Measurements from ENCODE around the gene XYLT2. TPM values are rescaled to one million over a fixed set of nuclear protein-coding genes. Genes with fewer than 3 reads are reported as not detected.

The XYLT2 gene
- total RNA-seq, 1 donor from 2014 or later = 19.5 TPM

DNA sequence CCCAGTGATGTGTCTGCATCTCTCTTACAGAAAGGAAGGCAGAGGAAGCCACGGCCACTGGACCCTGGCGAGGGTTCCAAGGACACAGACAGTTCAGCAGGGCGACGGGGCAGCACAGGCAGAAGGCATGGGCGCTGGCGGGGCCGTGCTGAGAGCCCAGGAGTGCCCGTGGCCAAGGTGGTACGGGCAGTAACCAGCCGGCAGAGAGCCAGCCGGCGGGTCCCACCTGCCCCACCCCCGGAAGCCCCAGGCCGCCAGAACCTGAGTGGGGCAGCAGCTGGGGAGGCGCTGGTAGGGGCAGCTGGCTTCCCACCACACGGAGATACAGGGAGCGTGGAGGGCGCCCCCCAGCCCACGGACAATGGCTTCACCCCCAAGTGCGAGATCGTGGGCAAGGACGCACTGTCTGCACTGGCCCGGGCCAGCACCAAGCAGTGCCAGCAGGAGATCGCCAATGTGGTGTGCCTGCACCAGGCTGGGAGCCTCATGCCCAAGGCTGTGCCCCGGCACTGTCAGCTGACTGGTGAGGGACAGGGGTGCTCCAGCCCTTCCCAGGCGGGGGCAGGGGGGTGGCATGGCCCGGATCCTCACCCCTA is 7.8 kb downstream of the XYLT2 start:
- FAIRE-seq (no peak), DNase-seq (ENCODE audit: low read depth) (no peak)
- H3K36me3 ChIP-seq (ENCODE audit: control insufficient read depth, insufficient read depth, low read length) = peaks cover 42% of the 10 kb centered on the region
- TF ChIP-seq, protein P1, sequence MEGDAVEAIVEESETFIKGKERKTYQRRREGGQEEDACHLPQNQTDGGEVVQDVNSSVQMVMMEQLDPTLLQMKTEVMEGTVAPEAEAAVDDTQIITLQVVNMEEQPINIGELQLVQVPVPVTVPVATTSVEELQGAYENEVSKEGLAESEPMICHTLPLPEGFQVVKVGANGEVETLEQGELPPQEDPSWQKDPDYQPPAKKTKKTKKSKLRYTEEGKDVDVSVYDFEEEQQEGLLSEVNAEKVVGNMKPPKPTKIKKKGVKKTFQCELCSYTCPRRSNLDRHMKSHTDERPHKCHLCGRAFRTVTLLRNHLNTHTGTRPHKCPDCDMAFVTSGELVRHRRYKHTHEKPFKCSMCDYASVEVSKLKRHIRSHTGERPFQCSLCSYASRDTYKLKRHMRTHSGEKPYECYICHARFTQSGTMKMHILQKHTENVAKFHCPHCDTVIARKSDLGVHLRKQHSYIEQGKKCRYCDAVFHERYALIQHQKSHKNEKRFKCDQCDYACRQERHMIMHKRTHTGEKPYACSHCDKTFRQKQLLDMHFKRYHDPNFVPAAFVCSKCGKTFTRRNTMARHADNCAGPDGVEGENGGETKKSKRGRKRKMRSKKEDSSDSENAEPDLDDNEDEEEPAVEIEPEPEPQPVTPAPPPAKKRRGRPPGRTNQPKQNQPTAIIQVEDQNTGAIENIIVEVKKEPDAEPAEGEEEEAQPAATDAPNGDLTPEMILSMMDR (IDR thresholded peaks at IDR 0.05; ENCODE audit: insufficient read depth, low read length, severe bottlenecking) = no peak
- no peaks in the 10 kb centered on the region for H3K27me3 ChIP-seq (ENCODE audit: control insufficient read depth, insufficient read depth, low read length)
- H3K4me3 ChIP-seq (ENCODE audit: low read depth, low read length) = no peak overlapping the region

DNA sequence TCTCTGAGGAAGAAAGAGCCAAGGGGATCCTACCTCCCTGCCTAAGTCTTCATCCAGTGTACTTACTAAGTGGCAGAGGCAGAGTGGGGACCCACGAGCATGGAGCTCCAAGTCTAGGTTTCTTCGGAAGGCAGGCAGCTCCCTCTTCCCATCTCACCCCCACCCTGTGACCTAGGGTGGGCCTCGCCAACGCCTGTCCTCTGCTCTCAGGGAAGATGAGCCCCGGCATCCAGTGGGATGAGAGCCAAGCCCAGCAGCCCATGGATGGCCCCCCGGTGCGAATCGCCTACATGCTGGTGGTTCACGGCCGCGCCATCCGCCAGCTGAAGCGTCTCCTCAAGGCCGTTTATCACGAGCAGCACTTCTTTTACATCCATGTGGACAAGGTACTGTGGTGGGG is 8.3 kb downstream of the XYLT2 start:
- Histone ChIP-seq H3K27me3 (ENCODE audit: control insufficient read depth, insufficient read depth, low read length) (no peaks in the 10 kb centered on the region), H3K4me3 (ENCODE audit: low read depth, low read length) (no peak overlapping the region), H3K36me3 (ENCODE audit: control insufficient read depth, insufficient read depth, low read length) (peaks cover 42% of the 10 kb centered on the region)
- FAIRE-seq (no peak), DNase-seq (ENCODE audit: low read depth) (no peak)
- TF ChIP-seq, protein P1 (IDR thresholded peaks at IDR 0.05; ENCODE audit: insufficient read depth, low read length, severe bottlenecking) = no peak

DNA sequence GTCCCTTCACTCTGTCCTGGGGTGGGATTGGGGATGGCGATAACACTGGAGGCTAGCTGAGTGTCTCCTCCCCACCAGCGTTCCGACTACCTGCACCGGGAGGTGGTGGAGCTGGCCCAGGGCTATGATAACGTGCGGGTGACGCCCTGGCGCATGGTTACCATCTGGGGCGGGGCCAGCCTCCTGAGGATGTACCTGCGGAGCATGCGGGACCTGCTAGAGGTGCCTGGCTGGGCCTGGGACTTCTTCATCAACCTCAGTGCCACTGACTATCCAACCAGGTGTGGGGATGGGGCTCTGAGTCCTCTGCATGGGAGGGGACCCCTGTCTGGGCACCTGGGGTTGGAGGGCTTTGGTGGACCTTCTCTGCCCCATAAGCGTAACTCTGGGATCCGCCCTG is 8.8 kb downstream of the XYLT2 start:
- peaks cover 42% of the 10 kb centered on the region for H3K36me3 ChIP-seq (ENCODE audit: control insufficient read depth, insufficient read depth, low read length)
- no peak overlapping the region for H3K4me3 ChIP-seq (ENCODE audit: low read depth, low read length)
- no peaks in the 10 kb centered on the region for H3K27me3 ChIP-seq (ENCODE audit: control insufficient read depth, insufficient read depth, low read length)
- TF ChIP-seq, protein P1 (IDR thresholded peaks at IDR 0.05; ENCODE audit: insufficient read depth, low read length, severe bottlenecking) = no peak
- DNase-seq (ENCODE audit: low read depth) (no peak), FAIRE-seq (no peak)

DNA sequence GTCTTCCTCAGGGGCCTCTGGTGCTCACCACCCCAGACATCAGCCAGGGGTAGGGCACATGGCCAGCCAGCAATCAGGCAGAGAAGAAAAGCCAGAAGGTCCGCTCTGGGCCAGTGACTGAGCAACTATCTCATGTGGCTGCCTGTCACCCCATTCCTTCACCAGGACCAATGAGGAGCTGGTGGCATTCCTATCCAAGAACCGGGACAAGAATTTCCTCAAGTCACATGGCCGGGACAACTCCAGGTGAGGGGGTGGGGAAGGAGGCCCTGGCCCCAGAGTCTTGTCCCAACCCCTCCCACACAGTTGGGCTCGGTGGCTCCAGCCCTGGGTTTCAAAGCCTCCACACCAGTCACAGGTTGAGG is 9.4 kb downstream of the XYLT2 start:
- Histone ChIP-seq H3K27me3 (ENCODE audit: control insufficient read depth, insufficient read depth, low read length) (no peaks in the 10 kb centered on the region), H3K4me3 (ENCODE audit: low read depth, low read length) (no peak overlapping the region), H3K36me3 (ENCODE audit: control insufficient read depth, insufficient read depth, low read length) (peaks cover 42% of the 10 kb centered on the region)
- DNase-seq (ENCODE audit: low read depth) (no peak), FAIRE-seq (no peak)
- TF ChIP-seq, protein P1 (IDR thresholded peaks at IDR 0.05; ENCODE audit: insufficient read depth, low read length, severe bottlenecking) = no peak

DNA sequence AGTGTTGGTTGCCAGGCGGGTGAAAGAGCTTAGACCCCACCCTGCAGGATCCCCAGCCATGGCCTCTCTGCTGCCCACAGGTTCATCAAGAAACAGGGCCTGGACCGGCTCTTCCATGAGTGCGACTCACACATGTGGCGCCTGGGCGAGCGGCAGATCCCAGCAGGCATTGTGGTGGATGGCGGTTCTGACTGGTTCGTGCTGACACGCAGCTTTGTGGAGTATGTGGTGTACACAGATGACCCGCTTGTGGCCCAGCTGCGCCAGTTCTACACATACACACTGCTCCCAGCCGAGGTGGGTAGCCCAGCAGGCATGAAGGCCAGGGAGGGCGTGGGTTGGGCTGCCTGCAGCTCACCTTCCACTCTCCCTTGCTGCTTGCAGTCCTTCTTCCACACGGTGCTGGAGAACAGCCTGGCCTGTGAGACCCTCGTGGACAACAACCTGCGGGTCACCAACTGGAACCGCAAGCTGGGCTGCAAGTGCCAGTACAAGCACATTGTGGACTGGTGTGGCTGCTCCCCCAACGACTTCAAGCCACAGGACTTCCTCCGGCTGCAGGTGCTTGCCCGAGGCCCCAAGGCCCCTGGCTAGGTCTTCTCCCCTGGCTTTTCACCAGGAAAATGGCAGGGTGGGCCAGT is 9.9 kb downstream of the XYLT2 start:
- Histone ChIP-seq H3K27me3 (ENCODE audit: control insufficient read depth, insufficient read depth, low read length) (no peaks in the 10 kb centered on the region), H3K4me3 (ENCODE audit: low read depth, low read length) (no peak overlapping the region), H3K36me3 (ENCODE audit: control insufficient read depth, insufficient read depth, low read length) (peaks cover 42% of the 10 kb centered on the region)
- DNase-seq (ENCODE audit: low read depth) (no peak), FAIRE-seq (no peak)
- TF ChIP-seq, protein P1 (IDR thresholded peaks at IDR 0.05; ENCODE audit: insufficient read depth, low read length, severe bottlenecking) = no peak

DNA sequence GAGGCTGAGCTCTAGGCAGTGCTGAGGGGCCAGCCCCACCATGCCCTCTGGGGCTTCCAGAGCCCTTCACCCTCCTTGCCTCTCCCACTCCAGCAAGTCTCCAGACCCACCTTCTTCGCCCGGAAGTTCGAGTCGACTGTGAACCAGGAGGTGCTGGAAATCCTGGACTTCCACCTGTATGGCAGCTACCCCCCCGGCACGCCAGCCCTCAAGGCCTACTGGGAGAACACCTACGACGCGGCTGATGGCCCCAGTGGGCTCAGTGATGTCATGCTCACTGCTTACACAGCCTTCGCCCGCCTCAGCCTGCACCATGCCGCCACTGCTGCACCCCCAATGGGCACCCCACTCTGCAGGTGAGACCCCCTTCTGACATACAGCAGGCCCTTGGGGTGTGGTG is 10.5 kb downstream of the XYLT2 start:
- Histone ChIP-seq H3K4me3 (ENCODE audit: low read depth, low read length) (no peak overlapping the region), H3K36me3 (ENCODE audit: control insufficient read depth, insufficient read depth, low read length) (peaks cover 42% of the 10 kb centered on the region), H3K27me3 (ENCODE audit: control insufficient read depth, insufficient read depth, low read length) (no peaks in the 10 kb centered on the region)
- FAIRE-seq (no peak), DNase-seq (ENCODE audit: low read depth) (no peak)
- TF ChIP-seq, protein P1 (IDR thresholded peaks at IDR 0.05; ENCODE audit: insufficient read depth, low read length, severe bottlenecking) = no peak
